GM19035 (cell line): Measurements from ENCODE around the gene NPLOC4.
"Not testable (repeated sequence)": the region's sequence is repeated elsewhere in the genome, so short reads cannot be mapped to it uniquely, and the experiment has no call there.

Source experiments
- ATAC-seq: cut with Tn5 transposase; IDR thresholded peaks from one replicate; pipeline ENCODE4 v1.9.1; 2021; ENCODE audit not compliant: unreplicated experiment

The NPLOC4 gene

DNA sequence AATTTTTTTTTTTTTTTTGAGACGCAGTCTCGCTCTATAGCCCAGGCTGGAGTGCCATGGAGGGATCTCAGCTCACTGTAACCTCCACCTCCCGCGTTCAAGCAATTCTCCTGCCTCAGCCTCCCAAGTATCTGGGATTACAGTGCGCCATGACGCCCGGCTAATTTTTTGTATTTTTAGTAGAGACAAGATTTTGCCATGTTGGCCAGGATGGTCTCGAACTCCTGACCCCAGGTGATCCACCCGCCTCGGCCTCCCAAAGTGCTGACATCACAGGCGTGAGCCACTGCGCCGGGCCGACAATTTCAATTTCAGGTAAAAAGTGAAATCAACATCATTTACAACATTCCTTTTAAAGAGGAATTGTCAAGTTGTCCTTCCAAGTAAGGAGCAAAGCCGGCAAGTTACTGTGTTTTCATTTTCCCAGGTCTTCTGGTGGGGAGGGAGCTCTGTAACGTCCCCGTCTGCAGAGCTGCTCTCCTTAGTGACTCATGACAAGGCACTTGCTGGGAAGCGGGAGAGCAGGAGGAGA, 873 bp downstream of the NPLOC4 start:
- no peak for ATAC-seq

GRCh38 chr17:81635431-81635830, 1.5 kb downstream of the NPLOC4 start:
- ATAC-seq, result no peak

- no peak for ATAC-seq
Measured at GRCh38 chr17:81631482-81631881, 5.4 kb downstream of the NPLOC4 start.

DNA sequence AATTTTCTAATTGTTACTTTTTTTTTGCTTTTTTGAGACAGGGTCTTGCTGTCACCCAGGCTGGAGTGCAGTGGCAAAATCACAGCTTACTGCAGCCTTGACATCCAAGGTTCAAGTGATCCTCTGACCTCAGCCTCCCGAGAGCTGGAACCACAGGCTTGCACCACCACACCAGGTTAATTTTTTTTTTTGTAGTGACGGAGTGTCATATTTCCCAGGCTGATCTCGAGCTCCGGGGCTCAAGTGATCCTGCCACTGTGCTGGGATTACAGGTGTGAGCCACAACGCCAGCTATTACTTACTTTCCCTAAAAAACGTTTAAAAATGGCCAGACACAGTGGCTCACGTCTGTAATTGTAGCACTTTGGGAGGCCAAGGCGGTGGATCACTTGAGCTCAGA, 6.6 kb downstream of the NPLOC4 start:
- ATAC-seq, result no peak

DNA sequence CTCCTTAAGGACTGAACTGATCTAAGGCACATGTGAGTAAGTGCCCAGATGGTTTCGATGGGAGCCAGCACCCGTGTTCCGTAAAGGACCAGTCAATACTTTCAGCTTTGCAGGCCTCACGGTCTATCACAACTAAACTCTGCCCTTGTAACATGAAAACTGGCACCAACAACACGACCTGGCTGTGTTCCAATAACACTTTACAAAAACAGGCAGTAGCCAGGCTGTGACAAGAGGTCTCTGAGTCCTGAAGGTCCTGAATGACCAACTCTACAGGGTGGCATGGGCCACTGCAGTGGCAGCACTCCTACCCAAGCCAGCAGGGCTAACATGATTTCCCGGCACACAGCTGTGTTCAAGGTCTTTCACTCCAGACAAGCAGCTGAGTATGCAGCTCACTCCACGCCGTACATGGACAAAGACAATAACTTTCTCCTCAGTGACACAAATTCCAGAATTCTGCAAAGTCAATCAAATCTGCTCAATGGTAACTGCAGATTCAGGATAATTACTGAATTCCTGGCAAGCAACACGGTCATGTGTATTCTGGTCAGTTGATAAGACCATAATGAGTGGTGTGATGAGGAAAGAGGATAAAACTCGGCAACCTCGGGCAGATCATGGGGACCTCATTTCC, 15.3 kb downstream of the NPLOC4 start:
- ATAC-seq, result no peak

GRCh38 chr17:81618307-81618706, 18.6 kb downstream of the NPLOC4 start:
- not testable (repeated sequence) for ATAC-seq

GRCh38 chr17:81616877-81617276, 20.0 kb downstream of the NPLOC4 start:
- ATAC-seq, result no peak

GRCh38 chr17:81615401-81615930, 21.4 kb downstream of the NPLOC4 start:
- no peak for ATAC-seq

GRCh38 chr17:81612172-81612970, 24.5 kb downstream of the NPLOC4 start:
- no peak for ATAC-seq

- no peak for ATAC-seq
Measured at GRCh38 chr17:81609541-81610311, 27.2 kb downstream of the NPLOC4 start.

DNA sequence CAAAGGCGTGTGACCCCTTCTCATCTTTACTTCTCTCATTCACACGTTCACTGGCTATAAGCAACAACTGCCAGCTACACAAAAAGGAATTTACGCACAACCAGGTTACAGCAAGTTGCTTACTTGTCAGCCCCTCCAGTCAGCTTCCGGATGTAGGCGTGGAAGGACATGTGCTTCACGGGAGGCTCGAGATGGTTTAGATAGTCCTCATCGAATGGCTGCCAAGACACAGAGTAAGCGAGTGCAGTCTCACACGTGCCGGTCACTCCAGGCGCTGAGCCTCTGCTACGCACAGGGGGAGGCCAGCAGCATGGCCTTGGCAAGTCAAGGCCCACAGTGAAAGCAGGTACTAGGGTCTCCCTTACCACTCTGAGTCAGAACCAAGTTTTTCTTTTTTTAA, 28.3 kb downstream of the NPLOC4 start:
- no peak for ATAC-seq

GRCh38 chr17:81608082-81608481, 28.8 kb downstream of the NPLOC4 start:
- no peak for ATAC-seq

DNA sequence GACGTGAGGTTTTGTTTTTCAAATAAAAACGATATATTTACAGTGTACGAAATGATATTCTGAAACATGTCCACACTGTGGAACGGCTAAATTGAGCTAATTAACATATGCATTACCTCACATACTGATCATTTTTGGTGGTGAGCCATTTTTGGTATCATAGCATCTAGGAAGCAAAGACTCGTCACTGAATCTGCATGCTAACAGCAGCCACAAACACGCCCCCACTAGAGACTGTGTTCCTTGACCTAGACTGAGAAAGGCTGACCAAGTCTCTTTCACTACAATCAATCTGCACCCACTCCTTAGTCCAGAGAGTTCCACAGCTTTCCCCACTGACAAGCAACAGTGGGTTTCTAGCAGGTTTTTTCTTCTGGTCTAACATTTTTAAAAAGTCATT, 29.5 kb downstream of the NPLOC4 start:
- no peak for ATAC-seq

DNA sequence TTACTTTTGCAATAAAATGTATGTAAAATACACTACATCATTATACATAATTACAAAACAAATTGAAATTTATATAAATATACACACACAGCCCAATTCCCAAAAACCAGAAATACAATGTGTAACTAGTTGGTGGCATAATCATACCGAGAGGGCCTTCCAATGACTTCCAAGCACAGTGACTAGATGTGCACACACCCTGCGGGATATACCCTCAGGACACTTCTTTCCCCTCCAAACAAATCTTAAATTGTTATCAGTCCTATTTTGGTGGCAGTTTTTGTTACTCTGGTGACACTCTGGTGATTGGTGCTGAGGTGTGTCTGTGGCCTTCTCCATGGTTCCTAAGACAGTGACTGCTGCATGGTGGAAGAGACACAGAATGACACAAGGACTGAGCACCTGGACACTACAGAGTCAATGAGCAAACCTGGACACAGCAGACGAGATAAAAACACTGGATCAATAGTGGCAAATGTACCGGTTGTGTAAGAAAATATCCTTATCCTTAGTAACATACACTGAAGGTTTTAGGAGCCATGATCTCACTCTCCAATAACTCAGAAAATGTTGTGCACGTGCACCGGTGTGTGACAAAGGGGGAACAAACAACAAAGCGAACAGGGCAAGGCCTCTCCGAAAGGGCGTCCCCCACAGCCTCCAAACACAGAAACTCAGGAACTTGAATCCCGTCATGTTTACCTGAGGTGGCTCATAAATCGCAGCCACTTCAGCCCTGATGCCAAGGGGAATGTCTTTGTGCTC, 32.9 kb downstream of the NPLOC4 start:
- no peak for ATAC-seq

DNA sequence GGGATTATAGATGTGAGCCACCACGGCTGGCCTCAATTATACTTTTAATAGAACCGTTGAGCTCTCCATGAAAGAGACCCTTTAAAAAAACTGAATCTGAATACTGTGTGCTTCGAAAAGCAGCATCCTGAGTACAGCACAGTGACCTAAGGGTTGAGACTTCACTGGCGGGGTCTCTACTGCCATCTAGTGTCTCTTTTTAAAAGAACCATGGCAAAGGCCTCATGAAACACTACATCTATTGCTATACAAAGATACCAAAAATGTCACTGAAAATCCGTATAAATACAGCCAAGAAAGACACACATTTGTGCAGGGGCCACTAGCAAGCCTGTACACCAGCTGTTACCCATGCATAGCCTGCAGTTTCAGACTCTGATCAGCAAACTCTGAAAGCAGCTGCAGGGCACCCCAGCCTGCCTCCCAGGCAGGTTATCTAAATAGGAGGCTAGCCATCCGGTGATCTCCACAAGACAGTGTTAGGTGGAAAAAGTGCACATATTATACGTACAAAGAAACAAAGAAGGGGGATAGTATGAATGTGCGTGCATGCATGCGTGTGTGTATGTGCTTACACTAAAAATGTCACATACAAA, 35.3 kb downstream of the NPLOC4 start:
- no peak for ATAC-seq

- ATAC-seq, result no peak
Measured at GRCh38 chr17:81599719-81600486, 37.0 kb downstream of the NPLOC4 start.

GRCh38 chr17:81593105-81593871, 43.6 kb downstream of the NPLOC4 start:
- ATAC-seq, result no peak

DNA sequence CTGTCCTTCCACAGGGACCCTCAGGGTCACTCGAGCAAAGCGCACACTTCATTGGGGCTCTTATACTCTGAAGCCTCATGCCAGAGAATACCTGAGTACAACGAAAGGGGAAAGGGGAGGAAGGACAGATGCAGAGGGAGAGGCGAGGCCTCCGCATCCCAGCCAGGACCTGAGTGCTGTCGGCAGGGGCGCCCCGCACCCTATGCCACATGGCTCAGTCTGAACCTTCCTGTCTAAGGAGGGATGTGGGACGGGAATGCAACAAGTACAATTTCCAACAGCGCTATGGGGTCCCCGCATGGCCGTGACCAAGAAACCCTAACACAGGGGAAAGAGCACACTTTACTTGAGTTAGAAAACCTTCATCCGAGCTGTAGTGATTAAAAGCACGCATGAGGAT, 44.9 kb downstream of the NPLOC4 start:
- no peak for ATAC-seq

GRCh38 chr17:81590121-81590520, 46.8 kb downstream of the NPLOC4 start:
- no peak for ATAC-seq
